Upper lobe of left lung (tissue), 4 donors: ENCODE results near the gene ABHD4.

Experiments
- CTCF ChIP-seq, 6 experiments: fragments of 450-650 bp in 4 of 6; fragments of 200-600 bp in 2 of 6; sonication (generic) in 2 of 6; IDR thresholded peaks; one replicate each; pipeline ENCODE4 v1.5.1; 2016 to 2019; ENCODE audit warnings: antibody characterized with exemption in 6 of 6
- POLR2A ChIP-seq, 4 donors: fragments of 450-650 bp; IDR thresholded peaks; one replicate each; pipeline ENCODE4 v1.5.1; 2016 to 2017; ENCODE audit warnings: antibody characterized with exemption in 4 of 4, mild to moderate bottlenecking in 2 of 4

- no peak for TF ChIP-seq POLR2A (IDR thresholded peaks at IDR 0.05)
- TF ChIP-seq CTCF (IDR thresholded peaks at IDR 0.05): no peak
These were observed 44.7 kb upstream of the ABHD4 start for GRCh38 chr14:22553445-22553844.
